Measurements from ENCODE around the gene PAX6. TPM values are rescaled to one million over a fixed set of nuclear protein-coding genes. Genes with fewer than 3 reads are reported as not detected.

Gene PAX6
- total and polyA plus RNA-seq, 2 of the 4 experiments (the other 2 are of a cell fraction), result not detected

GRCh38 chr11:31795706-31796498 is 15.2 kb downstream of the PAX6 start (continued):
- no peak for TF ChIP-seq RFX5 (IDR thresholded peaks at IDR 0.05; ENCODE audit: low read depth, low read length)

- ATAC-seq (ENCODE audit: low read depth) (no peak), DNase-seq (no peak)
- no peak overlapping the region for H3K9ac ChIP-seq (ENCODE audit: low read depth, low read length)
- H2BK15ac ChIP-seq (ENCODE audit: low read depth, low read length), result no peak overlapping the region
- no peak overlapping the region for H2BK120ac ChIP-seq (ENCODE audit: low read depth, low read length)
- no peak overlapping the region for H3K4me3 ChIP-seq (ENCODE audit: insufficient read depth, low read depth, low read length)
- no CpG with 5 or more reads among the region's 4 CpGs for WGBS, 2 experiments (ENCODE audit: extremely low coverage in 2 of 2, insufficient read length in 1 of 2)
- H2BK5ac ChIP-seq (ENCODE audit: low read depth, low read length, poor library complexity, severe bottlenecking), result no peak overlapping the region
- no TSS peak for BruUV-seq (replicated peaks)
- no peak overlapping the region for H3K23ac ChIP-seq (ENCODE audit: low read depth, low read length)
- dilution Hi-C loops (cut with HindIII; ENCODE audit: low sequenced_read_pairs, unreplicated experiment), result no loop called here
- H4K8ac ChIP-seq (ENCODE audit: low read depth in 2 of 2, low read length in 2 of 2), result no peak overlapping the region
- intact Hi-C loops (cut with micrococcal nuclease), result loop anchor here (10.0 kb wide), 1 partner anchor 300 kb away; no protein-coding TSS in a partner anchor
- no peaks in the 10 kb centered on the region for H3K36me3 ChIP-seq (ENCODE audit: control insufficient read depth, insufficient read depth, low read length)
- in situ Hi-C loops (cut with MboI; ENCODE audit: low sequenced_read_pairs), result no loop called here
- H3K56ac ChIP-seq (ENCODE audit: extremely low read depth, insufficient read depth, low read length), result no peak overlapping the region
- H3K14ac ChIP-seq (replicated peaks; ENCODE audit: low read depth, low read length), result no peak overlapping the region
- no peak overlapping the region for H2AK9ac ChIP-seq (replicated peaks; ENCODE audit: low read depth, low read length, poor library complexity)
- peaks cover 3% of the 10 kb centered on the region; the same call in 1 of the 2 replicates for H3K4me1 ChIP-seq (ENCODE audit: control insufficient read depth, insufficient read depth, low read length)
- H3K27me3 ChIP-seq (ENCODE audit: control insufficient read depth, insufficient read depth, low read length), result peaks cover 57% of the 10 kb centered on the region
- H3K4me2 ChIP-seq (ENCODE audit: low read depth, low read length), result no peak overlapping the region
- no peak overlapping the region for H2AFZ ChIP-seq (replicated peaks; ENCODE audit: low read length, poor library complexity)
- no peak overlapping the region for H3K18ac ChIP-seq (ENCODE audit: low read depth, low read length)
- no peaks in the 10 kb centered on the region for H3K79me1 ChIP-seq (ENCODE audit: low read depth in 1 of 2, low read length in 2 of 2)
- no peak overlapping the region for H2BK20ac ChIP-seq (ENCODE audit: low read depth, low read length)
- peaks cover 6% of the 10 kb centered on the region; the same call in 1 of the 2 replicates for H3K9me3 ChIP-seq (ENCODE audit: control insufficient read depth, insufficient read depth, low read length)
- H3K4ac ChIP-seq (ENCODE audit: low read depth, low read length), result no peak overlapping the region
- no peaks in the 10 kb centered on the region for H3K9me1 ChIP-seq (ENCODE audit: insufficient read depth, low read length)
- H2AK5ac ChIP-seq (ENCODE audit: low read depth, low read length), result no peak overlapping the region
- POLR2A ChIA-PET (ENCODE audit: unreplicated experiment), result no interaction called here
- H3K27ac ChIP-seq (ENCODE audit: insufficient read depth, low read length), result no peak overlapping the region
- CTCF ChIA-PET, result no interaction called here
- no peaks in the 10 kb centered on the region for H4K20me1 ChIP-seq (ENCODE audit: insufficient read depth, low read length)
- H4K5ac ChIP-seq (ENCODE audit: low read depth, low read length), result no peak overlapping the region
- no peak overlapping the region for H4K91ac ChIP-seq (ENCODE audit: insufficient read depth, low read depth, low read length)
- TF ChIP-seq RAD21 (IDR thresholded peaks at IDR 0.05; ENCODE audit: low read length) (no peak), USF2 (IDR thresholded peaks at IDR 0.05; ENCODE audit: low read depth, low read length) (no peak), RFX5 (IDR thresholded peaks at IDR 0.05; ENCODE audit: low read depth, low read length) (no peak), FOS (IDR thresholded peaks at IDR 0.05; ENCODE audit: low read depth, low read length) (no peak), ELK1 (IDR thresholded peaks at IDR 0.05; ENCODE audit: borderline replicate concordance, low read depth, low read length) (no peak), RCOR1 (IDR thresholded peaks at IDR 0.05; ENCODE audit: insufficient replicate concordance, low read length) (no peak), MXI1 (IDR thresholded peaks at IDR 0.05; ENCODE audit: borderline replicate concordance, low read depth, low read length) (no peak), POLR2A (IDR thresholded peaks at IDR 0.05; ENCODE audit: low read depth, low read length) (no peak), BHLHE40 (IDR thresholded peaks at IDR 0.05; ENCODE audit: low read depth, low read length) (no peak), CTCF (conservative IDR thresholded peaks at IDR 0.05; ENCODE audit: low read depth, low read length) (no peak), MAFK (IDR thresholded peaks at IDR 0.05; ENCODE audit: low read depth, low read length) (no peak), CEBPB (IDR thresholded peaks at IDR 0.05; ENCODE audit: low read depth, low read length) (no peak), CHD1 (IDR thresholded peaks at IDR 0.05; ENCODE audit: low read depth, low read length) (no peak)
Measured at GRCh38 chr11:31794548-31794947, 16.6 kb downstream of the PAX6 start.

Measured in IMR-90 (cell line).